Psoas muscle (tissue), 8 donors: ENCODE data around the gene ABHD15. TPM values are rescaled to one million over a fixed set of nuclear protein-coding genes. Genes with fewer than 3 reads are reported as not detected.
A peak's percentile ranks its signal among the peaks of the same experiment; 100 is the strongest.

ENCODE experiments used
- ATAC-seq, 4 donors: fragments of 200-7000 bp; cut with Tn5 transposase; one replicate each; pipeline ENCODE4 v1.9.1; 2020; ENCODE audit warnings: moderate library complexity in 3 of 4, mild to moderate bottlenecking in 2 of 4
- DNase-seq, 2 donors: peaks; one replicate each; pipeline ENCODE4 v3.0.0-alpha.2; 2020
- H3K27ac ChIP-seq: fragments of 200-600 bp; one replicate; pipeline ENCODE4 v1.8.0; 2022
- H3K27me3 ChIP-seq, 3 donors: fragments of 200-600 bp in 1 of 3; one replicate each; pipeline versions ENCODE4 v1.6.1 to v1.8.0; 2013 to 2022; ENCODE audit warnings: low read length in 2 of 3, mild to moderate bottlenecking in 2 of 3, moderate library complexity in 1 of 3; ENCODE audit not compliant: insufficient read depth in 3 of 3
- H3K36me3 ChIP-seq, 2 donors: fragments of 200-600 bp in 1 of 2; one replicate each; pipeline versions ENCODE4 v1.6.1 to v1.8.0; 2013 to 2022; ENCODE audit warnings: low read depth in 1 of 2, mild to moderate bottlenecking in 1 of 2, moderate library complexity in 1 of 2; ENCODE audit not compliant: insufficient read depth in 1 of 2
- H3K4me1 ChIP-seq: fragments of 200-600 bp; one replicate; pipeline ENCODE4 v1.8.0; 2022
- H3K4me3 ChIP-seq: fragments of 200-600 bp; one replicate; pipeline ENCODE4 v1.8.0; 2022; ENCODE audit warnings: mild to moderate bottlenecking
- H3K9me3 ChIP-seq: fragments of 200-600 bp; one replicate; pipeline ENCODE4 v1.8.0; 2022
- CTCF ChIP-seq: fragments of 200-600 bp; IDR thresholded peaks from one replicate; pipeline ENCODE4 v1.8.0; 2022; ENCODE audit warnings: antibody characterized with exemption
- whole genome bisulfite sequencing, 3 donors: extraction: QIAGEN DNeasy Blood & Tissue Kit; methylation state at CpG; one replicate each; pipeline versions ENCODE4 v1.1.6 to v1.1.7; 2013; 5-methylcytosine and 5-hydroxymethylcytosine counted together
- intact Hi-C, 2 donors: fragments of 100-400 bp; cut with DNase I; formaldehyde crosslinking; loops; one replicate each; pipeline versions ENCODE4 v1.11.0 to v1.14.2; 2022
- polyA plus RNA-seq, 3 donors: library from polyadenylated mRNA; stranded (reverse); fragments of 200-250 nt; gene quantifications; one replicate each; pipeline ENCODE4 v1.2.3, GENCODE V29; 2013
- total RNA-seq, 4 donors: library from RNA; stranded (reverse); fragmentation: NEBNext Ultra II Directional in 2 of 4; extraction: Animal tissue kit (Norgen Biotek cat#: 25700) in 2 of 4; gene quantifications; one replicate each; pipeline versions ENCODE4 v1.2.1 to v1.2.4, GENCODE V29; 2021 to 2023
- donor health status: healthy with polysubstance abuse.
- donor health status: DM: no; HTN: no; CAD: no; lungs with moderate emphysema.
- donor health status: Bipolar disorder and iron deficiency.
- donor health status: healthy.
- donor health status: DM: yes; HTN: yes; CAD: no.
- donor health status: DM: no; HTN: no; CAD: no.
- donor health status: DM: no; HTN: no; CAD: no.
- donor health status: DM: yes; HTN: yes; CAD: no.

Gene ABHD15
- total and polyA plus RNA-seq, 7 donors, result 1.6 to 7.9 (median 2.6) TPM

- Histone ChIP-seq H3K4me1 (no peaks in the 10 kb centered on the region), H3K36me3 (no peaks in the 10 kb centered on the region), H3K27me3 (no peaks in the 10 kb centered on the region), H3K4me3 (no peak overlapping the region), H3K9me3 (no peaks in the 10 kb centered on the region), H3K27ac (no peak overlapping the region)
- intact Hi-C loops, result no loop called here
- WGBS, 3 donors, result 72 to 81% (median 77%) methylated on average over 3 of the region's 3 CpGs
- no peak for ATAC-seq
- no peak for TF ChIP-seq CTCF
- DNase-seq, result no peak
These were observed 11.0 kb downstream of the ABHD15 start for GRCh38 chr17:29555840-29556239.

GRCh38 chr17:29549177-29549923 is 17.5 kb downstream of the ABHD15 start:
- Histone ChIP-seq H3K4me3 (no peak overlapping the region), H3K4me1 (no peaks in the 10 kb centered on the region), H3K27ac (no peak overlapping the region), H3K27me3 (no peaks in the 10 kb centered on the region), H3K36me3 (peaks cover 0 to 25% of the 10 kb centered on the region in 2 donors), H3K9me3 (no peaks in the 10 kb centered on the region)
- intact Hi-C loops, result no loop called here
- ATAC-seq (peak in 1 of 4 donors; percentile 60), DNase-seq (no peak)
- TF ChIP-seq CTCF, result no peak
- WGBS, 3 donors, result 23 to 34% (median 31%) methylated on average over 5 of the region's 5 CpGs

- no peak overlapping the region for H3K27ac ChIP-seq
- no peaks in the 10 kb centered on the region for H3K27me3 ChIP-seq
- peaks cover 6 to 51% of the 10 kb centered on the region in 2 donors for H3K36me3 ChIP-seq
- intact Hi-C loops, result no loop called here
- H3K4me3 ChIP-seq, result no peak overlapping the region
- no peak for ATAC-seq
- no peaks in the 10 kb centered on the region for H3K9me3 ChIP-seq
- H3K4me1 ChIP-seq, result no peaks in the 10 kb centered on the region
- TF ChIP-seq CTCF, result no peak
- no peak for DNase-seq
- WGBS, 3 donors, result 87 to 91% (median 91%) methylated on average over 1 of the region's 1 CpG
These were observed 20.0 kb downstream of the ABHD15 start for GRCh38 chr17:29546830-29547229.

- 95 to 100% (median 97%) methylated on average over 1 of the region's 1 CpG for WGBS, 3 donors
- Histone ChIP-seq H3K27me3 (no peaks in the 10 kb centered on the region), H3K27ac (no peak overlapping the region), H3K4me1 (no peaks in the 10 kb centered on the region), H3K9me3 (no peaks in the 10 kb centered on the region), H3K36me3 (peaks cover 6 to 58% of the 10 kb centered on the region in 2 donors), H3K4me3 (no peak overlapping the region)
- ATAC-seq, result no peak
- TF ChIP-seq CTCF, result no peak
- no peak for DNase-seq
- intact Hi-C loops, result no loop called here
These were observed 20.8 kb downstream of the ABHD15 start for GRCh38 chr17:29546085-29546484.

GRCh38 chr17:29544066-29544465 is 22.8 kb downstream of the ABHD15 start:
- H3K36me3 ChIP-seq, result peaks cover 6 to 67% of the 10 kb centered on the region in 2 donors

More at GRCh38 chr17:29544066-29544465, 22.8 kb downstream of the ABHD15 start:
- Histone ChIP-seq H3K27ac (no peak overlapping the region), H3K4me1 (no peaks in the 10 kb centered on the region), H3K4me3 (no peak overlapping the region), H3K27me3 (no peaks in the 10 kb centered on the region), H3K9me3 (no peaks in the 10 kb centered on the region)
- ATAC-seq, result no peak
- DNase-seq, result no peak
- intact Hi-C loops, result no loop called here
- 73 to 83% (median 76%) methylated on average over 4 of the region's 4 CpGs for WGBS, 3 donors
- no peak for TF ChIP-seq CTCF
